Measurements from ENCODE around the gene PTGDR.
A peak's percentile ranks its signal among the peaks of the same experiment; 100 is the strongest.

Gene PTGDR

DNA sequence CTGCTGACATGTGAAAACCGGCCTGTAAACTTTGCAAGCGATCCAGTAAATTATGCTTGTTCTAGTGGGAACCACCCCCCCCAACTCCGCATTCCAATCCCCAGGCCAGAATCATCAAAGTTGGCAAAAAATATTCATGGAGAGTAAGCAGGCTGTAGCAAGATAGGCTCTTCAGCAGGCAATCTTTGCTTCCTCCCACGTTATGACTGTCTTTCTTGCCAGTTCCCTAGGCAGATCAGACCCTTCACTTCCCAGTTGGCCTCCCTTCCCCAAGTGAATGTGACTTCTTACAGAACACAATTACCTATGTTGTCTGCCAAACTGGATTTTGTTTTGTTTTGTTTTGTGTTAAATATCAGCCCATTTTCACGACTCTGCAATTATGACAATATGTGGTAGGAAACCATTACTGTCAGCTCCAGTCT, 45.4 kb downstream of the PTGDR start:
- DNase-seq (ENCODE audit: low read depth in 2 of 2): no peak

DNA sequence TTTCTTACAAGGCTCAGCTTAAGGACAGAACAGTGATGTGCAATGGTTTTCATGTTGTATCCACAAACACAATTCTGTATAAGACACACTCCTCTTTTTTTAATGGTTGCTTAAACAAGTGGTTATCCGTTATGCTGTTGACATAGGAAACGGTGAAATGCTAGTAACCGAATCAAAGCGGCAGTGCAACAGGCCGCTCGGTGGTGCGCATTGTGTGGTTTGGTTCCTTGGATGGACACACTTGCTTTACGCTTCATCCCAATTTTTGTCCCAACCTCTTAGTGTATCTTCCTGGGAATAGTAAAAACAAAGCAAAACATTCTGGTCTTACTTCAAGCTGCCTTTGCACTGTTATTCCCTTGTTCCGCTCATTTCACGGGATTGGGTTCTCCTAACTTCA, 46.0 kb downstream of the PTGDR start:
- DNase-seq (ENCODE audit: low read depth in 2 of 2): no peak

DNA sequence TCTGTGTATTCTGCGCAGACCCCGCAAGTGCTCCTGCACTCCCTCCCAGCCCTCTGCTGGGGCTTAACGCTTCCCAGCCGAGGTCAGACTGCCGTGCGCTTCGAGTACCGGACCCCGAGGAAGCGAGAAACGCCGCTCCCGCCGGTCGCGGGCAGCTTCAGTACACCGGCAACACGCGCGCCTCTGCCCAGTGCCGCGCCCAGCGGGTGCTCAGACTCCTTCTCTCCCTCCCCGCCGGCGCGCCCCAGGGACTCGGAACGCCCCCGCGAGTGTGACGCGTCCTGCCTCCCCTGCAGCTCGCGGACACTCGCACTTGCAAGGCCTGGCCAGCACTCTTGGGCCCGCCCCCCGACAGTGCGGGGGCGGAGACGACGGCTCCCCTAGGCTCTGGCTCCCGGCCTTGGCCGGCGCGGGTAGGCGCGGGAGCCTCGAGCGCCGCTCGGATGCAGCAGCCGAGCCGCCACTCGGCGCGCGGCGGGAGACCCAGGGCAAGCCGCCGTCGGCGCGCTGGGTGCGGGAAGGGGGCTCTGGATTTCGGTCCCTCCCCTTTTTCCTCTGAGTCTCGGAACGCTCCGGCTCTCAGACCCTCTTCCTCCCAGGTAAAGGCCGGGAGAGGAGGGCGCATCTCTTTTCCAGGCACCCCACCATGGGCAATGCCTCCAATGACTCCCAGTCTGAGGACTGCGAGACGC, 46.6 kb downstream of the PTGDR start, which contains the start of gene PTGER2:
Gene PTGER2 (plus strand): TSS at position 410 of the 692 bp plus-strand sequence. CDS start 237 bp downstream, at position 647.
- peak; percentile 52 to 69 for DNase-seq (ENCODE audit: low read depth in 2 of 2)

DNA sequence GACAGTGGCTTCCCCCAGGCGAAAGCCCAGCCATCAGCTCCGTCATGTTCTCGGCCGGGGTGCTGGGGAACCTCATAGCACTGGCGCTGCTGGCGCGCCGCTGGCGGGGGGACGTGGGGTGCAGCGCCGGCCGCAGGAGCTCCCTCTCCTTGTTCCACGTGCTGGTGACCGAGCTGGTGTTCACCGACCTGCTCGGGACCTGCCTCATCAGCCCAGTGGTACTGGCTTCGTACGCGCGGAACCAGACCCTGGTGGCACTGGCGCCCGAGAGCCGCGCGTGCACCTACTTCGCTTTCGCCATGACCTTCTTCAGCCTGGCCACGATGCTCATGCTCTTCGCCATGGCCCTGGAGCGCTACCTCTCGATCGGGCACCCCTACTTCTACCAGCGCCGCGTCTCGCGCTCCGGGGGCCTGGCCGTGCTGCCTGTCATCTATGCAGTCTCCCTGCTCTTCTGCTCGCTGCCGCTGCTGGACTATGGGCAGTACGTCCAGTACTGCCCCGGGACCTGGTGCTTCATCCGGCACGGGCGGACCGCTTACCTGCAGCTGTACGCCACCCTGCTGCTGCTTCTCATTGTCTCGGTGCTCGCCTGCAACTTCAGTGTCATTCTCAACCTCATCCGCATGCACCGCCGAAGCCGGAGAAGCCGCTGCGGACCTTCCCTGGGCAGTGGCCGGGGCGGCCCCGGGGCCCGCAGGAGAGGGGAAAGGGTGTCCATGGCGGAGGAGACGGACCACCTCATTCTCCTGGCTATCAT, 47.3 kb downstream of the PTGDR start:
- DNase-seq (ENCODE audit: low read depth in 2 of 2): peak; percentile 21 to 28

DNA sequence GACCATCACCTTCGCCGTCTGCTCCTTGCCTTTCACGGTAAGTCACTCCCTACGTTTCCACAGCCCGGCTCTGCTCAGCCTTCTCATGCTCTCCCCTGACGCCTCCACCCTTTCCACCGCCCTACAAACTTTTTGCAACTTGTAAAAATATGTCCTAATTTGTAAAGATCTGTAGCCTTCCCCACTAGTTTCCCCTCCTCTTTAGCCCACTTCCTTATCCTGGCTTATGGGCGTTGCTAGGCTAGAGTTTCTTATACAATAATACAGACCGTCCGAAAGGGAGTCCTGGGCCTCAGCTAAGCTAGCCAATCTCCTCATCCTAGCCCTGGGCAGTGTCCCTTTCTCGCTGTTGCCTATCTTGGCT, 47.8 kb downstream of the PTGDR start:
- no peak for DNase-seq (ENCODE audit: low read depth in 2 of 2)

DNA sequence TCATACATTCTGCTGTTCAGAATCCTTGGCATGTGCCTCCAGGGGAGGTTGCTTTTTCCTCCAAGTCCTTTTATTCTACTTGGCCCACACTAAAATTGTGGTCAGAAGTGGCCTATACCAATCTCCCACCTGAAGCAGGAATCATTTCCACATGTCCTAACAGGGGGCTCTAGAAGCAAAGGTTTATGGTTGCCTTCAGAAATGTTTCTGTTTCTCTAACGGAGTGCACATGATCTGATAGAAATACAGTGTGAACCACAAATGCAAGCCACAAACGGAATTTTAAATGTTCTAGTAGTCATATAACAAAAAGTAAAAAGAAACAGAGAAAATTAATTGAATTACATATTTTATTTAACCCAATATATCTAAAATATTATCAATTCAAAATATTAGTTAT, 50.6 kb downstream of the PTGDR start:
- DNase-seq (ENCODE audit: low read depth in 2 of 2): no peak

DNA sequence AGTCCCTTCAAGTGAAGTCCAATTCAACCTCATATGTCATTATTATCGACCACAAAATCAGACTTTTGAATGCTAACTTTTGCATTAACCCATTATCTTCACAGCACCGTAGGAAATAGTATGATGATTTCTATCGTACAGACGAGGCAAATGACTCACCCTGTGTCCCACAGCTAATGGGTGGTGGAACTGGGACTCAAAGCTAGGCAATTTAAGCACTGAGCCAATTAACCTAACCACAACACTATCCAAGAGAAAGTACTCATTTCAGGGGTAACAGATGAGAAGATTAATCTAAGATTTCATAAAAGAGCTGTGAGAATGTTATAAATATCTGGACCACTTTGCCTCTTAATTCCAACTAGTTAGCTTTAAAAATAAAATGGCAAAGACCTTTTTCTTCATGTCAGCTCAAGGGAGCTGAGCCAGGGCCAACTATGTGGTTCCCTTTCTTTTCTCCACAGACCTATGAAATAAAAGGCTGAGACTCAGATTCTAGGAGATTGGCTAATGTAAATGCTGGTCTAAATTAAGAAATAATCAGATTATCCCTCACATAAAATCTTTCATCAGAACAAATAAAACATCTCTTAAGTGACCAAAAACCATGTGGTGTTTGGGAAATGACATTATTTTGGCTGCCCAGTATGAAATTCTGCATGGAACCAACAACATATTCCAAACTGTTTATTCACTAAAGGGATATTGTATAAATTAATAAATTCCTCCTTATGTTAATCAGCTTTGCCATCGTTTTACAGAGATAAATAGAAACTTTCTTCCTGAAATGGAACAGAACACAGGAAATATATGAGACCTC, 51.5 kb downstream of the PTGDR start:
- DNase-seq (ENCODE audit: low read depth in 2 of 2): no peak

DNA sequence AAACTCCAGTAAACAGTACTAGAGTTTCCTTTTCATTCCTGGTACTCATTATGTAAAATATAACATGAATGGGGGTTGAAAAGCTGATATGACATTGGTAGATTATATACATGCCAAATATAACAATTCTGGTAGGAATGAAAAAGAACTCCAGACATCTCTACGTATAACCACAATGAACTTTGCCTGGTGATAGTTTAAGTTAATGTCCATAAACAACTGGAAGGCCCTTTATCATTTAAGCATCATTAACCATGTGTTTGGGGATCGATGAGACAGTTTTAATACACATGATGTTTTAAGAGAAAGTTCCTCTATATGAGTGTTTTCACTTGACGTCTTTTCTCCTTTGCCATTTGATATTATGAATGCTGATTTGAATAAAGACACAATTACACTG, 52.4 kb downstream of the PTGDR start:
- no peak for DNase-seq (ENCODE audit: low read depth in 2 of 2)

DNA sequence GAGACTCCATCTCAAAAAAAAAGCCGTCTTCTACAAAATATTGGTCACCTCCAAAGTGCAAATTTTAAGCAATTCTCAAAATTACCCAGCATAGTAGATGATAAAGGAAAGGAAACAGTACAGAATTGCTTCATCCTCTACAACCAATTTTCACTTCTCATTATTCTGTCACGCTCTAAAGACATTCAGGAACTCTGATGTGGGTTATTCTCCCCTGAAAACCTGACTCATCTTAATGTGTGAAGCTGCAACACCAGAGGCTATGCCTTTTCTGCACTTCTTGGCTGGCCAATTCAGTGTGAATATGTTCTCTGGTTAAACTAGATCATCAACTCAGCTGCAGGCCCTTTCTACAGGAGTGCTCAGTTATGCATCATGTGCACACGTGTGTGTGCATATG, 57.6 kb downstream of the PTGDR start:
- DNase-seq (ENCODE audit: low read depth in 2 of 2): no peak

DNA sequence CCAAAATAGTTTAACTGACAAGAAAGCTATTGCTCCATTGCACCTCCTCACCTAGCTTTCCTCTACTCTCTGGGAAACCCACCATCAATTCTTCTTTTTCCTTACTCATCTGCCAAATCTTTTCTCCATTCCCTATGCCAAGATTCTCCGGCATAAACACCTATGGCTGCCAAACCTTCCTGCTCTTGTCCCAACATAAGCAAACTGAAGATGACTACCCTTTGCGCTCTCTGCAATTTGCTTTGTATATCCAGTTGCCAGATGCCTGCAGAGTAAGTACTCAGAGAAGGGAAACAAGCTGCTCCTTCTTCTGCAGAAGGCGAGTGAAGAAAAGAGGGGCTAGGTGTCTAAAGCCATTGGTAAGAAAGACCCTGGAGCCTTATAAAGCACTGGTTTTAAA, 58.1 kb downstream of the PTGDR start:
- no peak for DNase-seq (ENCODE audit: low read depth in 2 of 2)
